K562 (cell line): ENCODE measurements around the gene GPR179. TPM values are rescaled to one million over a fixed set of nuclear protein-coding genes. Genes with fewer than 3 reads are reported as not detected.

Experiments
- ATAC-seq: fragments of 200-7000 bp; cut with Tn5 transposase; 3 replicates; pipeline ENCODE4 v1.9.1; 2020; ENCODE audit warnings: moderate library complexity
- BruUV-seq: library from RNA; stranded (reverse); fragments of 400-500 nt; replicated peaks from 2 replicates; lab custom pipeline; 2021; lab: Mats Ljungman, UMichigan
- CTCF ChIA-PET: fragments of 300-600 bp; formaldehyde crosslinking; extraction: SDS; loops from one replicate; lab custom pipeline; 2021; ENCODE audit warnings: low intra/inter-chr PET ratio; lab: Yijun Ruan, JAX
- POLR2A ChIA-PET: fragments of 300-600, 350-650 bp; sonication (Branson Sonifier 250); formaldehyde crosslinking; extraction: SDS; loops from one replicate; lab custom pipeline; 2021; ENCODE audit warnings: antibody characterized with exemption, inconsistent platforms; lab: Yijun Ruan, JAX
- DNase-seq, 4 experiments: peaks; one replicate each; pipeline versions ENCODE4 v3.0.0 to v3.0.0-alpha.2; 2011 to 2018; ENCODE audit warnings: low spot score in 3 of 4, mixed read lengths in 3 of 4; ENCODE audit errors: extremely low read depth in 1 of 4
- FAIRE-seq: peaks from 2 replicates; lab custom pipeline; 2011; peaks lifted over from hg19 to GRCh38; lab: Jason Lieb, UNC
- H2AFZ ChIP-seq: 2 replicates; pipeline ENCODE4 v1.6.0; 2011; ENCODE audit warnings: low read depth, low read length, control low read depth, inconsistent platforms
- H3K27ac ChIP-seq: fragments of 200-600 bp; 3 replicates; pipeline ENCODE4 v1.8.0; 2011; ENCODE audit warnings: low read depth, mild to moderate bottlenecking, control low read depth, inconsistent platforms, low read length, moderate library complexity, mixed read lengths; ENCODE audit errors: extremely low read depth
- H3K27me3 ChIP-seq, 2 experiments: fragments of 300-600 bp in 1 of 2; 2 replicates in 1 of 2; 3 replicates in 1 of 2; pipeline versions ENCODE4 v1.6.0 to v1.8.0; 2011; ENCODE audit warnings: inconsistent platforms in 2 of 2, low read length in 2 of 2, mild to moderate bottlenecking in 1 of 2, mixed read lengths in 1 of 2, moderate library complexity in 1 of 2; ENCODE audit not compliant: control insufficient read depth in 2 of 2, insufficient read depth in 2 of 2
- H3K36me3 ChIP-seq: fragments of 300-600 bp; 3 replicates; pipeline ENCODE4 v1.8.0; 2011; ENCODE audit warnings: mild to moderate bottlenecking, low read length, inconsistent platforms; ENCODE audit not compliant: control insufficient read depth, insufficient read depth
- H3K4me1 ChIP-seq, 2 experiments: fragments of 200-600 bp in 1 of 2; replicated peaks in 1 of 2; 2 replicates in 1 of 2; 3 replicates in 1 of 2; pipeline versions ENCODE4 v1.5.1 to v1.8.0; 2011; ENCODE audit warnings: inconsistent platforms in 2 of 2, low read length in 2 of 2, mild to moderate bottlenecking in 1 of 2, mixed read lengths in 1 of 2, moderate library complexity in 1 of 2; ENCODE audit not compliant: control insufficient read depth in 2 of 2, insufficient read depth in 2 of 2
- H3K4me2 ChIP-seq: 2 replicates; pipeline ENCODE4 v1.6.1; 2011; ENCODE audit warnings: low read length, control low read depth, inconsistent platforms, mixed read lengths; ENCODE audit not compliant: insufficient read depth
- H3K4me3 ChIP-seq: fragments of 200-600 bp; sonication (generic), shearing (Covaris generic); 2 replicates; pipeline ENCODE4 v1.5.1; 2016; ENCODE audit warnings: control low read depth, inconsistent platforms
- H3K79me2 ChIP-seq: fragments of 200-600 bp; 3 replicates; pipeline ENCODE4 v1.8.0; 2011; ENCODE audit warnings: low read length, inconsistent platforms; ENCODE audit not compliant: control insufficient read depth, insufficient read depth
- H3K9ac ChIP-seq, 2 experiments: 2 replicates each; pipeline versions ENCODE4 v1.6.0 to v1.6.1; 2011; ENCODE audit warnings: low read depth in 2 of 2, low read length in 2 of 2, control low read depth in 1 of 2, inconsistent platforms in 1 of 2, mild to moderate bottlenecking in 1 of 2, mixed read lengths in 1 of 2; ENCODE audit not compliant: insufficient read depth in 1 of 2
- H3K9me1 ChIP-seq: one replicate; pipeline ENCODE4 v1.6.0; 2011; ENCODE audit warnings: inconsistent platforms, mild to moderate bottlenecking, low read length, moderate library complexity; ENCODE audit not compliant: control insufficient read depth, insufficient read depth
- H3K9me3 ChIP-seq: replicated peaks from 2 replicates; pipeline ENCODE4 v1.5.1; 2011; ENCODE audit warnings: low read depth, low read length, inconsistent platforms; ENCODE audit not compliant: control insufficient read depth, insufficient read depth
- H4K20me1 ChIP-seq: replicated peaks from 2 replicates; pipeline ENCODE4 v1.6.1; 2011; ENCODE audit warnings: low read length, inconsistent platforms, mixed read lengths; ENCODE audit not compliant: control insufficient read depth, insufficient read depth
- ARNT ChIP-seq, 2 experiments: fragments of 450-650 bp; IDR thresholded peaks; 2 replicates each; pipeline ENCODE4 v1.6.1; 2016; ENCODE audit warnings: mild to moderate bottlenecking in 1 of 2
- ATF3 ChIP-seq, 2 experiments: fragments of 450-650 bp in 1 of 2; sonication (generic) in 1 of 2; formaldehyde crosslinking in 1 of 2; IDR thresholded peaks in 1 of 2; conservative IDR thresholded peaks in 1 of 2; 2 replicates each; pipeline versions ENCODE4 v1.6.1 to v1.8.1; 2016 to 2023; ENCODE audit warnings: mild to moderate bottlenecking in 2 of 2, moderate library complexity in 2 of 2, inconsistent platforms in 1 of 2, missing genetic modification reagents in 1 of 2
- CTCF ChIP-seq, 3 experiments: IDR thresholded peaks in 2 of 3; conservative IDR thresholded peaks in 1 of 3; 2 replicates each; pipeline ENCODE4 v1.5.1; 2011 to 2012; ENCODE audit warnings: low read length in 3 of 3, mild to moderate bottlenecking in 3 of 3, control low read depth in 2 of 3, improper control_type of control experiment in 1 of 3, inconsistent platforms in 1 of 3, low read depth in 1 of 3, mixed read lengths in 1 of 3, moderate library complexity in 1 of 3; ENCODE audit not compliant: insufficient read depth in 2 of 3
- ETV6 ChIP-seq, 3 experiments: fragments of 150-350 bp in 1 of 3; sonication (generic) in 1 of 3; formaldehyde crosslinking in 1 of 3; IDR thresholded peaks; 2 replicates each; pipeline versions ENCODE4 v1.6.1 to v1.8.0; 2014 to 2022; ENCODE audit warnings: borderline replicate concordance in 2 of 3, low read depth in 2 of 3, antibody characterized with exemption in 1 of 3, low read length in 1 of 3, mild to moderate bottlenecking in 1 of 3, missing genetic modification reagents in 1 of 3
- EZH2 ChIP-seq: IDR thresholded peaks from 2 replicates; pipeline ENCODE4 v1.6.1; 2012; ENCODE audit warnings: low read depth, mild to moderate bottlenecking, inconsistent platforms, low read length, borderline replicate concordance
- GATA2 ChIP-seq: sonication (generic); formaldehyde crosslinking; IDR thresholded peaks from 2 replicates; pipeline ENCODE4 v1.4.0; 2020; ENCODE audit warnings: mild to moderate bottlenecking, missing genetic modification reagents
- GATAD2A ChIP-seq: fragments of 450-650 bp; IDR thresholded peaks from 2 replicates; pipeline ENCODE4 v1.6.1; 2017
- HBP1 ChIP-seq: fragments of 450-650 bp; formaldehyde crosslinking; IDR thresholded peaks from 2 replicates; pipeline ENCODE4 v1.4.0; 2022; ENCODE audit warnings: missing genetic modification characterization
- HSF4 ChIP-seq: fragments of 250-450 bp; sonication (Bioruptor Pico); IDR thresholded peaks from 2 replicates; pipeline ENCODE4 v2.1.2; 2022; ENCODE audit warnings: mild to moderate bottlenecking, moderate library complexity, borderline replicate concordance
- NONO ChIP-seq, 2 experiments: fragments of 200-400 bp in 1 of 2; fragments of 450-650 bp in 1 of 2; formaldehyde crosslinking in 1 of 2; IDR thresholded peaks; 2 replicates each; pipeline ENCODE4 v1.6.1; 2017; ENCODE audit warnings: low read depth in 2 of 2, mild to moderate bottlenecking in 2 of 2, moderate library complexity in 2 of 2, low read length in 1 of 2
- ZBTB17 ChIP-seq: fragments of 450-650 bp; formaldehyde crosslinking; IDR thresholded peaks from 2 replicates; pipeline ENCODE4 v1.4.0; 2020; ENCODE audit warnings: mild to moderate bottlenecking
- ZFX ChIP-seq: sonication (generic); formaldehyde crosslinking; IDR thresholded peaks from 2 replicates; pipeline ENCODE4 v1.8.0; 2022; ENCODE audit warnings: mild to moderate bottlenecking, missing genetic modification reagents, moderate library complexity
- WGBS: fragments of 100-300 bp; shearing (Covaris generic); methylation state at CpG from one replicate; pipeline ENCODE4 v1.1.6; 2016; ENCODE audit warnings: low coverage, mixed read lengths; ENCODE audit not compliant: insufficient coverage; ENCODE audit errors: missing lambda C conversion rate; 5-methylcytosine and 5-hydroxymethylcytosine counted together
- in situ Hi-C: fragments of 300-500 bp; cut with MboI; formaldehyde crosslinking; loops from 4 replicates; pipeline ENCODE4 v1.15.0; 2018; ENCODE audit warnings: inconsistent platforms, mixed read lengths
- intact Hi-C: fragments of 100-400 bp; cut with micrococcal nuclease; formaldehyde crosslinking; loops from 2 replicates; pipeline ENCODE4 v1.14.2; 2022
- polyA plus RNA-seq, 8 experiments: library from polyadenylated mRNA; depleted of rRNA in 4 of 8; stranded (reverse) in 5 of 8; unstranded in 3 of 8; fragments of >200 nt; fragmentation: Nextera tagmentation in 2 of 8; fragmentation: Illumina TruSeq in 1 of 8; extraction: Ambion mirVana in 2 of 8; extraction: Trizol in 1 of 8; gene quantifications; 2 replicates each; pipeline versions ENCODE4 v1.2.1 to v1.2.3, GENCODE V29; 2011 to 2014; ENCODE audit warnings: inconsistent platforms in 1 of 8, missing spikeins in 1 of 8
- total RNA-seq, 7 experiments: library from RNA; depleted of rRNA in 6 of 7; stranded (reverse); fragments of >200 nt in 6 of 7; fragmentation: Illumina TruSeq in 2 of 7; extraction: Trizol in 2 of 7; gene quantifications; 2 replicates each; pipeline versions ENCODE4 v1.2.1 to v1.2.3, GENCODE V29; 2011 to 2021; ENCODE audit warnings: low replicate concordance in 1 of 7

GPR179 gene
- total and polyA plus RNA-seq, 9 of the 15 experiments (the other 6 are each of a cell fraction or from before 2014, with no cell fraction given) = not detected

GRCh38 chr17:38361694-38362465 is 18.1 kb upstream of the GPR179 start (continued):
- TF ChIP-seq EZH2 = no peak
- no peak for TF ChIP-seq CTCF (IDR thresholded peaks at IDR 0.05 in 2 of 3, conservative IDR thresholded peaks at IDR 0.05 in 1 of 3; ENCODE audit: insufficient read depth in 2 of 3, low read depth in 1 of 3, low read length in 3 of 3)
- TF ChIP-seq GATAD2A = no peak
- TF ChIP-seq, all 486 proteins: peak for 0

- ChIA-PET CTCF (no interaction called here), POLR2A (interaction anchor here (0.6 to 1.6 kb wide), 5 partner anchors 10 to 57 kb away, joined by 3 to 5 read pairs (median 4); no protein-coding TSS in a partner anchor)
- intact Hi-C loops (no loop called here), in situ Hi-C loops (no loop called here)
- H3K9me3 ChIP-seq = no peaks in the 10 kb centered on the region
- no peak overlapping the region for H3K4me3 ChIP-seq
- no peak overlapping the region for H2AFZ ChIP-seq
- no peak overlapping the region for H3K4me2 ChIP-seq
- H3K9me1 ChIP-seq = no peaks in the 10 kb centered on the region
- DNase-seq = no peak
- BruUV-seq = no TSS peak
- peaks cover 4% of the 10 kb centered on the region; the same call in 1 of the 2 replicates for H4K20me1 ChIP-seq
- H3K27ac ChIP-seq = no peak overlapping the region
- FAIRE-seq = no peak
- H3K9ac ChIP-seq = no peak overlapping the region
- no peak for ATAC-seq
- H3K4me1 ChIP-seq = peaks cover 0 to 6% of the 10 kb centered on the region in 2 experiments; a peak in 2 of 5 replicates
- no peaks in the 10 kb centered on the region for H3K27me3 ChIP-seq
- 79% methylated on average over 9 of the region's 9 CpGs for WGBS
- H3K79me2 ChIP-seq = peaks cover 13% of the 10 kb centered on the region; the same call in 1 of the 3 replicates
- peaks cover 11% of the 10 kb centered on the region; the same call in 2 of the 3 replicates for H3K36me3 ChIP-seq
- no peak for TF ChIP-seq HBP1 (CRISPR knock-in tag)
- TF ChIP-seq HSF4 (CRISPR knock-in tag) = no peak
- TF ChIP-seq ETV6 (IDR thresholded peaks at IDR 0.05; ENCODE audit: borderline replicate concordance in 1 of 2, low read depth in 2 of 2, low read length in 1 of 2) = no peak
- TF ChIP-seq ETV6 (CRISPR knock-in tag; IDR thresholded peaks at IDR 0.05; ENCODE audit: borderline replicate concordance) = no peak
- no peak for TF ChIP-seq ARNT (IDR thresholded peaks at IDR 0.05)
- TF ChIP-seq ZBTB17 = no peak
- TF ChIP-seq GATA2 (CRISPR knock-in tag) = no peak
- no peak for TF ChIP-seq ATF3 (IDR thresholded peaks at IDR 0.05)
- no peak for TF ChIP-seq ATF3 (CRISPR knock-in tag; conservative IDR thresholded peaks at IDR 0.05)
- no peak for TF ChIP-seq NONO (IDR thresholded peaks at IDR 0.05; ENCODE audit: low read depth in 2 of 2, low read length in 1 of 2)
- TF ChIP-seq ZFX (CRISPR knock-in tag) = no peak
These were observed 15.1 kb upstream of the GPR179 start for GRCh38 chr17:38358586-38359513.
